ENCODE measurements around the gene SEMA4D.

The SEMA4D gene, protein sequence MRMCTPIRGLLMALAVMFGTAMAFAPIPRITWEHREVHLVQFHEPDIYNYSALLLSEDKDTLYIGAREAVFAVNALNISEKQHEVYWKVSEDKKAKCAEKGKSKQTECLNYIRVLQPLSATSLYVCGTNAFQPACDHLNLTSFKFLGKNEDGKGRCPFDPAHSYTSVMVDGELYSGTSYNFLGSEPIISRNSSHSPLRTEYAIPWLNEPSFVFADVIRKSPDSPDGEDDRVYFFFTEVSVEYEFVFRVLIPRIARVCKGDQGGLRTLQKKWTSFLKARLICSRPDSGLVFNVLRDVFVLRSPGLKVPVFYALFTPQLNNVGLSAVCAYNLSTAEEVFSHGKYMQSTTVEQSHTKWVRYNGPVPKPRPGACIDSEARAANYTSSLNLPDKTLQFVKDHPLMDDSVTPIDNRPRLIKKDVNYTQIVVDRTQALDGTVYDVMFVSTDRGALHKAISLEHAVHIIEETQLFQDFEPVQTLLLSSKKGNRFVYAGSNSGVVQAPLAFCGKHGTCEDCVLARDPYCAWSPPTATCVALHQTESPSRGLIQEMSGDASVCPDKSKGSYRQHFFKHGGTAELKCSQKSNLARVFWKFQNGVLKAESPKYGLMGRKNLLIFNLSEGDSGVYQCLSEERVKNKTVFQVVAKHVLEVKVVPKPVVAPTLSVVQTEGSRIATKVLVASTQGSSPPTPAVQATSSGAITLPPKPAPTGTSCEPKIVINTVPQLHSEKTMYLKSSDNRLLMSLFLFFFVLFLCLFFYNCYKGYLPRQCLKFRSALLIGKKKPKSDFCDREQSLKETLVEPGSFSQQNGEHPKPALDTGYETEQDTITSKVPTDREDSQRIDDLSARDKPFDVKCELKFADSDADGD

DNA sequence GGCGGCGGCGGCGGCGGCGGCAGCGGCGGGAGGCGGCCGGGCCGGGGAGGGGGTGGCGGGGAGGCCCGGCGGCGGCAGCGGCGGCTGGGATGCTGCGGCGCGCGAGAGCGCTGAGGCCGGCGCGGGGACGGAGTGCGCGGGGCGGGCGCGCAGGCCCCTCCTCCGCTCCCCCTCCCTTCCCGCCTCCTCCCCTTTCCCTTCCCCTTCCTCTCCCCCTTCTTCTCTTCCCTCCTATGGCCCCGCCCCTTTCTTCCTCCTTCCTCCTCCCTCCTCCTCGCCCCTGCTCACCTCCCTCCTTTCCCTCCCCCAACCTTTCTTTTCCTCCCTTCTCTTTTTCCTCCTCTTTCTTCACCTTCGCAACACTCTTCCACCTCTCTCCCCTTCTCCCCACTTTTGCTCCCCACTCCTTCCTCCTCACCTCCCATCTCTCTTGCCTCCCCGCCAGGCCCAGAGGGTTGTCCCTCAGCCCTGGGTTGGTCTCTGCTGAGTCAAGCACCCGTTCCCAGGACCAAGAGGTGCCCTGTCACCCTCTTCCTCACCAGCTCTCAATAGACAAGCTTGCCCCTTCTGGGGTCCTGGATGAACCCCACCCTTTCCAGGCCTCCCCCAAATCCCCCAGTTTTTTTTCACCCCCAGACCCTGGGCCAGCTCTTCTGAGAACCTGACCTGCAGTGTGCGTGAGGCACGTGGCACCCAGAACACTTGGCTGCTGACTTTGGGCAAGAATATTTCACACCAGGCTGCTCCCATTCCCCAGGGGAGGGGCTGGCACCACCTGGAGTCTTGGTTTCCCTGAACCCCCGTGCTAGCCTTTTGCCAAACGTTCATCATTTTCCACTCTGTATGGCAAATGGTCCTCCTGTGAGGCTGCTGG lies at the start of gene SEMA4D:
TSS of gene SEMA4D (minus strand) at position 136 of the 874 bp plus-strand sequence. CDS start 92,657 bp downstream, outside the sequence.
- Histone ChIP-seq H3K4me1 (ENCODE audit: low read depth, poor library complexity, severe bottlenecking) (peaks cover 61% of the 10 kb centered on the region), H3K27ac (peak within 1 kb of the TSS; percentile 89), H3K4me2 (peak within 1 kb of the TSS; percentile 98), H3K9ac (peak within 1 kb of the TSS; percentile 72), H4K20me1 (ENCODE audit: insufficient read depth) (peaks cover 20% of the 10 kb centered on the region), H3K79me2 (ENCODE audit: insufficient read depth, low read depth) (peaks cover 44% of the 10 kb centered on the region), H3K27me3 (ENCODE audit: insufficient read depth, low read depth) (no peaks in the 10 kb centered on the region), H3K36me3 (ENCODE audit: insufficient read depth) (no peaks in the 10 kb centered on the region; the same call in 1 of the 2 replicates), H2AFZ (ENCODE audit: low read depth) (peak within 1 kb of the TSS; percentile 52; the same call in 1 of the 2 replicates), H3K4me3 (IDR thresholded peaks at IDR 0.05; ENCODE audit: insufficient read depth, low read depth, low read length) (no peak within 1 kb of the TSS)
- TF ChIP-seq, protein P1, sequence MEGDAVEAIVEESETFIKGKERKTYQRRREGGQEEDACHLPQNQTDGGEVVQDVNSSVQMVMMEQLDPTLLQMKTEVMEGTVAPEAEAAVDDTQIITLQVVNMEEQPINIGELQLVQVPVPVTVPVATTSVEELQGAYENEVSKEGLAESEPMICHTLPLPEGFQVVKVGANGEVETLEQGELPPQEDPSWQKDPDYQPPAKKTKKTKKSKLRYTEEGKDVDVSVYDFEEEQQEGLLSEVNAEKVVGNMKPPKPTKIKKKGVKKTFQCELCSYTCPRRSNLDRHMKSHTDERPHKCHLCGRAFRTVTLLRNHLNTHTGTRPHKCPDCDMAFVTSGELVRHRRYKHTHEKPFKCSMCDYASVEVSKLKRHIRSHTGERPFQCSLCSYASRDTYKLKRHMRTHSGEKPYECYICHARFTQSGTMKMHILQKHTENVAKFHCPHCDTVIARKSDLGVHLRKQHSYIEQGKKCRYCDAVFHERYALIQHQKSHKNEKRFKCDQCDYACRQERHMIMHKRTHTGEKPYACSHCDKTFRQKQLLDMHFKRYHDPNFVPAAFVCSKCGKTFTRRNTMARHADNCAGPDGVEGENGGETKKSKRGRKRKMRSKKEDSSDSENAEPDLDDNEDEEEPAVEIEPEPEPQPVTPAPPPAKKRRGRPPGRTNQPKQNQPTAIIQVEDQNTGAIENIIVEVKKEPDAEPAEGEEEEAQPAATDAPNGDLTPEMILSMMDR (conservative IDR thresholded peaks at IDR 0.05; ENCODE audit: low read depth, low read length), result no peak

DNA sequence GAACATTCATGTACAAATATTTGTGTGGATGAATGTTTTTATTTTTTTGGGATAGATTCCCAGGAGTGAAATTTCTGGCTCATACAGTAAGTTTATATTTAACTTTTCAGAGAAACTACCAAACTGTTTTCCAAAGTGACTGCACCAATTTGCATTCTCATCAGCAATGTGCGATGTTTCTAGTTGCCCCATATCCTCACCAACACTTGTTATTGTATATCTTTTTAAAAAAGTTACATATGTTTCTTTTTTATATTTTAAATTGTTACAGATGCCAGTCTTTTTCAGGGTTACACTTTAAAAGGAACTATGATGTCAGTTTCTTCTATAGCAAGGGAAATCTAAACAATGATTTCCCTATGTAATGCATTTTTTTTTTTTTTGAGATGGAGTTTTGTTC lies 49.1 kb upstream of the SEMA4D start:
- H3K4me3 ChIP-seq (IDR thresholded peaks at IDR 0.05; ENCODE audit: insufficient read depth, low read depth, low read length), result no peak overlapping the region
- H3K36me3 ChIP-seq (ENCODE audit: insufficient read depth), result no peaks in the 10 kb centered on the region
- no peak overlapping the region for H2AFZ ChIP-seq (ENCODE audit: low read depth)
- no peak overlapping the region for H3K9ac ChIP-seq
- no peaks in the 10 kb centered on the region for H3K27me3 ChIP-seq (ENCODE audit: insufficient read depth, low read depth)
- H4K20me1 ChIP-seq (ENCODE audit: insufficient read depth), result no peaks in the 10 kb centered on the region
- TF ChIP-seq, protein P1 (conservative IDR thresholded peaks at IDR 0.05; ENCODE audit: low read depth, low read length), result no peak
- no peak overlapping the region for H3K27ac ChIP-seq
- H3K4me1 ChIP-seq (ENCODE audit: low read depth, poor library complexity, severe bottlenecking), result peaks cover 14% of the 10 kb centered on the region
- no peaks in the 10 kb centered on the region for H3K79me2 ChIP-seq (ENCODE audit: insufficient read depth, low read depth)
- no peak overlapping the region for H3K4me2 ChIP-seq

DNA sequence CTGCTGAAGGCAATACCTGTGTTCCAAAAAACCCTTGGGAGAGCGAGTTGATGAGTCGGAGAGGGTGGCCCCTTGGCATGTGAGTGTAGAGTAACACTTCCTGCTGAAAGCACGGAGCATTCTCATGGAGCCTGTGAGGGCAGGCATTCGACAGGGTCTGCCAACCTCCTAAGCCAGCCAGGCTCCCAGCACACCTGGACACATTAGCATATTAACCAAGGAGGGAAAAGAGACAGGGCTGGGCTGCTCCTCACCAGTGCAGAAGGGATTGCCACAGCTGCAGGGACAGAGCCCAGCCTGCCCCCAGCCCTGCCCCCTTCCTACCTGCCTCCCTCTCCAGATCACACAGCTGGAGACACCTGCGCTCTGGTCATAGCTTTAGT lies 46.4 kb upstream of the SEMA4D start:
- no peak overlapping the region for H2AFZ ChIP-seq (ENCODE audit: low read depth)
- H3K4me3 ChIP-seq (IDR thresholded peaks at IDR 0.05; ENCODE audit: insufficient read depth, low read depth, low read length), result no peak overlapping the region
- TF ChIP-seq, protein P1 (conservative IDR thresholded peaks at IDR 0.05; ENCODE audit: low read depth, low read length), result no peak
- H4K20me1 ChIP-seq (ENCODE audit: insufficient read depth), result no peaks in the 10 kb centered on the region
- H3K9ac ChIP-seq, result no peak overlapping the region
- no peaks in the 10 kb centered on the region for H3K79me2 ChIP-seq (ENCODE audit: insufficient read depth, low read depth)
- H3K27ac ChIP-seq, result no peak overlapping the region
- H3K4me2 ChIP-seq, result no peak overlapping the region
- H3K4me1 ChIP-seq (ENCODE audit: low read depth, poor library complexity, severe bottlenecking), result peaks cover 11% of the 10 kb centered on the region
- H3K36me3 ChIP-seq (ENCODE audit: insufficient read depth), result no peaks in the 10 kb centered on the region
- H3K27me3 ChIP-seq (ENCODE audit: insufficient read depth, low read depth), result no peaks in the 10 kb centered on the region

Measured in KMS-11 (cell line).